Upper lobe of left lung (tissue), 4 donors: ENCODE measurements around the gene ATP5MC3.

Experiments
- CTCF ChIP-seq, 6 experiments: fragments of 450-650 bp in 4 of 6; fragments of 200-600 bp in 2 of 6; sonication (generic) in 2 of 6; IDR thresholded peaks; one replicate each; pipeline ENCODE4 v1.5.1; 2016 to 2019; ENCODE audit warnings: antibody characterized with exemption in 6 of 6
- EP300 ChIP-seq, 4 donors: sonication (generic); formaldehyde crosslinking; IDR thresholded peaks; one replicate each; pipeline ENCODE4 v1.5.1; 2017; ENCODE audit warnings: antibody characterized with exemption in 4 of 4, control low read depth in 2 of 4

GRCh38 chr2:175151791-175152190, 29.7 kb downstream of the ATP5MC3 start:
- no peak for TF ChIP-seq CTCF (IDR thresholded peaks at IDR 0.05)
- no peak for TF ChIP-seq EP300 (IDR thresholded peaks at IDR 0.05)
